Body of pancreas (tissue), 4 donors: Measurements from ENCODE around the gene LAMA2. TPM values are rescaled to one million over a fixed set of nuclear protein-coding genes. Genes with fewer than 3 reads are reported as not detected.

Experiments
- ATAC-seq: fragments of 150-250 bp; one replicate; pipeline ENCODE4 v1.9.1; 2016
- DNase-seq, 4 donors: peaks; one replicate each; pipeline ENCODE4 v3.0.0-alpha.2; 2019
- H3K27ac ChIP-seq, 4 donors: fragments of 200-600 bp; sonication (generic); 1 replicate in 3 of 4; 2 replicates in 1 of 4; pipeline versions ENCODE4 v1.5.1 to v1.6.1; 2016 to 2019; ENCODE audit warnings: mild to moderate bottlenecking in 1 of 4, mixed read lengths in 1 of 4, moderate library complexity in 1 of 4
- H3K27me3 ChIP-seq, 2 donors: fragments of 200-600 bp; sonication (generic); one replicate each; pipeline ENCODE4 v1.6.0; 2016; ENCODE audit warnings: mild to moderate bottlenecking in 1 of 2
- H3K36me3 ChIP-seq, 2 donors: fragments of 200-600 bp; sonication (generic); replicated peaks in 1 of 2; 2 replicates each; pipeline ENCODE4 v1.5.1; 2016; ENCODE audit warnings: low read depth in 2 of 2; ENCODE audit not compliant: insufficient read depth in 1 of 2
- H3K4me1 ChIP-seq: fragments of 200-600 bp; sonication (generic); one replicate; pipeline ENCODE4 v1.6.0; 2016
- H3K4me3 ChIP-seq, 2 donors: fragments of 200-600 bp; sonication (generic); 1 replicate in 1 of 2; 2 replicates in 1 of 2; pipeline ENCODE4 v1.5.1; 2016 to 2019
- H3K9me3 ChIP-seq, 3 donors: fragments of 200-600 bp; sonication (generic); 1 replicate in 2 of 3; 2 replicates in 1 of 3; pipeline ENCODE4 v1.5.1; 2016
- POLR2A ChIP-seq, 3 donors: fragments of 450-650 bp; IDR thresholded peaks; one replicate each; pipeline ENCODE4 v1.6.1; 2016; ENCODE audit warnings: antibody characterized with exemption in 3 of 3, mild to moderate bottlenecking in 2 of 3
- WGBS, 2 donors: methylation state at CpG; one replicate each; pipeline ENCODE4 v1.1.5; 2017; 5-methylcytosine and 5-hydroxymethylcytosine counted together
- intact Hi-C: fragments of 100-400 bp; cut with DNase I; formaldehyde crosslinking; loops from one replicate; pipeline ENCODE4 v1.15.1; 2023
- total RNA-seq, 2 donors: library from RNA; depleted of rRNA; stranded (reverse); fragments of >200 nt; gene quantifications; one replicate each; pipeline ENCODE4 v1.1.0, GENCODE V29; 2016
- TF ChIP-seq, protein P1 (sequence below), 7 experiments: fragments of 450-650 bp in 4 of 7; fragments of 200-600 bp in 3 of 7; sonication (generic) in 3 of 7; IDR thresholded peaks; one replicate each; pipeline ENCODE4 v1.5.1; 2016 to 2019; ENCODE audit warnings: antibody characterized with exemption in 7 of 7

Gene LAMA2
- total RNA-seq, 2 donors from 2014 or later = 43.3 to 54.7 TPM

GRCh38 chr6:129472239-129472638 lies 589.3 kb downstream of the LAMA2 start:
- Histone ChIP-seq H3K27me3 (no peaks in the 10 kb centered on the region), H3K4me3 (no peak overlapping the region), H3K9me3 (no peaks in the 10 kb centered on the region), H3K4me1 (peaks cover 18% of the 10 kb centered on the region), H3K36me3 (no peaks in the 10 kb centered on the region), H3K27ac (no peak overlapping the region)
- no peak for DNase-seq
- ATAC-seq = no peak
- no peak for TF ChIP-seq POLR2A (IDR thresholded peaks at IDR 0.05)
- TF ChIP-seq, protein P1, sequence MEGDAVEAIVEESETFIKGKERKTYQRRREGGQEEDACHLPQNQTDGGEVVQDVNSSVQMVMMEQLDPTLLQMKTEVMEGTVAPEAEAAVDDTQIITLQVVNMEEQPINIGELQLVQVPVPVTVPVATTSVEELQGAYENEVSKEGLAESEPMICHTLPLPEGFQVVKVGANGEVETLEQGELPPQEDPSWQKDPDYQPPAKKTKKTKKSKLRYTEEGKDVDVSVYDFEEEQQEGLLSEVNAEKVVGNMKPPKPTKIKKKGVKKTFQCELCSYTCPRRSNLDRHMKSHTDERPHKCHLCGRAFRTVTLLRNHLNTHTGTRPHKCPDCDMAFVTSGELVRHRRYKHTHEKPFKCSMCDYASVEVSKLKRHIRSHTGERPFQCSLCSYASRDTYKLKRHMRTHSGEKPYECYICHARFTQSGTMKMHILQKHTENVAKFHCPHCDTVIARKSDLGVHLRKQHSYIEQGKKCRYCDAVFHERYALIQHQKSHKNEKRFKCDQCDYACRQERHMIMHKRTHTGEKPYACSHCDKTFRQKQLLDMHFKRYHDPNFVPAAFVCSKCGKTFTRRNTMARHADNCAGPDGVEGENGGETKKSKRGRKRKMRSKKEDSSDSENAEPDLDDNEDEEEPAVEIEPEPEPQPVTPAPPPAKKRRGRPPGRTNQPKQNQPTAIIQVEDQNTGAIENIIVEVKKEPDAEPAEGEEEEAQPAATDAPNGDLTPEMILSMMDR (IDR thresholded peaks at IDR 0.05) = no peak
- intact Hi-C loops = no loop called here
- WGBS, 2 donors = 82 to 89% methylated on average over 3 of the region's 3 CpGs

DNA sequence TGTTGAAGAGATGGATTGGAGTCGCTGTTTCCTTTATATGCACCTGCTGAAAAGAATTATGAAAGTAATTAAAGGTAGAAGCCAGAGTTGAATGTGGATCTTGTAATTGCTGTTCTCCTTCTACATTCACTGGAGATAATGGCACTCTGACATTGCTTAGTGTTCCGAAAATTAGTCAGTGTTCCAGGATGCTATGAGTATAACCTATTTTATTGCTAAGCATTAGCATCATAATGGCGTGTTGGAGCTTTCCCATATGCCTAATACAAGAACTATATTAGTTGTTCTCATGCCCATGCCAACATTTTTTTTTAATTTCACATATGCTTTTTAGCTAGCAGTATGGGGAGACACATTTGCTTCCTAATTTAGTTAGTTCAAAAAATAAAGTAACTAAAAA lies 590.6 kb downstream of the LAMA2 start:
- DNase-seq (no peak), ATAC-seq (no peak)
- WGBS, 2 donors = 97 to 98% methylated on average over 3 of the region's 3 CpGs
- H3K27me3 ChIP-seq = no peaks in the 10 kb centered on the region
- peaks cover 18% of the 10 kb centered on the region for H3K4me1 ChIP-seq
- no peaks in the 10 kb centered on the region for H3K36me3 ChIP-seq
- H3K9me3 ChIP-seq = no peaks in the 10 kb centered on the region
- intact Hi-C loops = no loop called here
- no peak overlapping the region for H3K27ac ChIP-seq
- no peak overlapping the region for H3K4me3 ChIP-seq
- TF ChIP-seq POLR2A (IDR thresholded peaks at IDR 0.05) = no peak
- TF ChIP-seq, protein P1 (IDR thresholded peaks at IDR 0.05) = no peak

- ATAC-seq (peak; percentile 45), DNase-seq (no peak)
- Histone ChIP-seq H3K27me3 (no peaks in the 10 kb centered on the region), H3K4me3 (no peak overlapping the region), H3K9me3 (no peaks in the 10 kb centered on the region), H3K4me1 (peaks cover 18% of the 10 kb centered on the region), H3K27ac (no peak overlapping the region), H3K36me3 (no peaks in the 10 kb centered on the region)
- WGBS, 2 donors = 32 to 37% methylated on average over 7 of the region's 7 CpGs
- no peak for TF ChIP-seq POLR2A (IDR thresholded peaks at IDR 0.05)
- TF ChIP-seq, protein P1 (IDR thresholded peaks at IDR 0.05) = no peak
- intact Hi-C loops = no loop called here
Observed at GRCh38 chr6:129475477-129476247, 592.7 kb downstream of the LAMA2 start.

DNA sequence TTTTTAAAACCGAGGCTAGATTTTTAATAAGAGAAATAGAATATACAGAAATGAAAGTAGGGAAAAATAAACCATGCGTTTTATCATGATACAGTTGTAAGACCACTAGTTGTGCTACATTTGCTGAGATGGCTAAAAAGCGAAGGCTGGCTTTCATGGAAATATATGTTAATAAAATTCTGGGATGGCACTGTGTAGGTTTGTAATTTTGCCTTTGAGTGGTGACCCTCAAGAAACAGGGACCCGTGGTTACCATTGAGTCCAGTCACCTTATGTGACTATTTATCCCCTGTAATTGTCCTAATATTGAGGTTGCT lies 593.3 kb downstream of the LAMA2 start:
- no peak for TF ChIP-seq POLR2A (IDR thresholded peaks at IDR 0.05)
- TF ChIP-seq, protein P1 (IDR thresholded peaks at IDR 0.05) = no peak

GRCh38 chr6:129476810-129477209 lies 593.9 kb downstream of the LAMA2 start:
- H3K36me3 ChIP-seq = no peaks in the 10 kb centered on the region
- DNase-seq = no peak
- WGBS, 2 donors = 12 to 22% methylated on average over 4 of the region's 4 CpGs
- no peak overlapping the region for H3K27ac ChIP-seq
- ATAC-seq = no peak
- no peaks in the 10 kb centered on the region for H3K27me3 ChIP-seq
- TF ChIP-seq POLR2A (IDR thresholded peaks at IDR 0.05) = no peak
- TF ChIP-seq, protein P1 (IDR thresholded peaks at IDR 0.05) = no peak
- intact Hi-C loops = no loop called here
- no peak overlapping the region for H3K4me3 ChIP-seq
- H3K9me3 ChIP-seq = no peaks in the 10 kb centered on the region
- peaks cover 18% of the 10 kb centered on the region for H3K4me1 ChIP-seq

More for the DNA sequence above, 593.3 kb downstream of the LAMA2 start:
- H3K4me1 ChIP-seq = peaks cover 18% of the 10 kb centered on the region
- no peak for ATAC-seq
- intact Hi-C loops = no loop called here
- no peak overlapping the region for H3K27ac ChIP-seq
- DNase-seq = no peak
- H3K4me3 ChIP-seq = no peak overlapping the region
- H3K9me3 ChIP-seq = no peaks in the 10 kb centered on the region
- H3K36me3 ChIP-seq = no peaks in the 10 kb centered on the region
- H3K27me3 ChIP-seq = no peaks in the 10 kb centered on the region
- 67 to 70% methylated on average over 4 of the region's 4 CpGs for WGBS, 2 donors
